CD4-positive, alpha-beta T cell treated with Interleukin-21 for 1 hour (primary cell): ENCODE results near the gene OTOGL.
"Not testable (repeated sequence)": the region's sequence is repeated elsewhere in the genome, so short reads cannot be mapped to it uniquely, and the experiment has no call there.

Experiments
- DNase-seq: peaks from one replicate; pipeline ENCODE4 v3.0.0-alpha.2; 2020

The OTOGL gene

GRCh38 chr12:80234667-80235066 is 135.3 kb downstream of the OTOGL start:
- DNase-seq: no peak

DNA sequence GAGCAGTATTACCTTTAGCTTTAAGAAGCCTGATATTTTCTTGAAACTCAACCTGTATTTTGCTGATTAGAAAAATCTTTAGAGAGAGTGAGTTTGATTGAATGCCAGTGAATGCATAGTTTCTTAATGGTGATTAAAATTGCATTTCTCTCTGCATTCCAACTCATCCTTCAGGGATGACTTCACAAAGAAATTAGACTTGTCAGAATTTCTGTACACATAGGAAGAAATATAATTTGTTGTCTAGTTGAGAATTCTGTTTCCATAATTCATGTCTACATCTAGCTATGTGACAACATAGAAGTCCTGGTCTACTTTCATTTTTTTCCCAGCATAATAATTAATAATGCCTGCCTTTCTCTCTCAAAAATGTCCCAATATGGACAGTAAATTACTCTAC is 136.6 kb downstream of the OTOGL start:
- no peak for DNase-seq

DNA sequence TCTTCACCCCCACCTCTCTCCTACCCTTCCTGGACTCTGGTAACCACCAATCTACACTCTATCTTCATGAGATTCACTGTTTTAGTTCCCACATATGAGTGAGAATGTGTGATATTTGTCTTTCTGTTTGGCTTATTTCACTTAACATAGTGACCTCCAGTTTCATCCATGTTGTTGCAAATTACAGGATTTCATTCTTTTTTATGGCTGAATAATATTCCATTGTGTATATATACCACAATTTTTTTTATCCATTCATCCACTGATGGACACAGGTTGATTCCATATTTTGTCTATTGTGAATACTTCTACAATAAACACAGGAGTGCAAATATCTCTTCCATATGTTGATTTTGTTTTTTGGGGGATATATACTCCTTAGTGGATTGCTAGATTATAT is 140.5 kb downstream of the OTOGL start:
- no peak for DNase-seq

- no peak for DNase-seq
These were observed 142.4 kb downstream of the OTOGL start for GRCh38 chr12:80241576-80242273.

- DNase-seq: no peak
These were observed 143.0 kb downstream of the OTOGL start for GRCh38 chr12:80242321-80242720.

DNA sequence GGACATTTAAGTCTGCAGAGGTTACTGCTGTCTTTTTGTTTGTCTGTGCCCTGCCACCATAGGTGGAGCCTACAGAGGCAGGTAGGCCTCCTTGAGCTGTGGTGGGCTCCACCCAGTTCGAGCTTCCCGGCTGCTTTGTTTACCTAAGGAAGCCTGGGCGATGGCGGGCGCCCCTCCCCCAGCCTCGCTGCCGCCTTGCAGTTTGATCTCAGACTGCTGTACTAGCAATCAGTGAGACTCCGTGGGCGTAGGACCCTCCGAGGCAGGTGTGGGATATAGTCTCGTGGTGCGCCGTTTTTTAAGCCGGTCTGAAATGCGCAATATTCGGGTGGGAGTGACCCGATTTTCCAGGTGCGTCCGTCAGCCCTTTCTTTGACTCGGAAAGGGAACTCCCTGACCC is 150.2 kb downstream of the OTOGL start:
- DNase-seq: not testable (repeated sequence)

- no peak for DNase-seq
These were observed 158.6 kb downstream of the OTOGL start for GRCh38 chr12:80257920-80258319.

GRCh38 chr12:80260269-80260668 is 160.9 kb downstream of the OTOGL start:
- no peak for DNase-seq

- DNase-seq: no peak
These were observed 162.1 kb downstream of the OTOGL start for GRCh38 chr12:80261403-80261802.

GRCh38 chr12:80262346-80262745 is 163.0 kb downstream of the OTOGL start:
- no peak for DNase-seq

- no peak for DNase-seq
These were observed 163.4 kb downstream of the OTOGL start for GRCh38 chr12:80262771-80263170.

DNA sequence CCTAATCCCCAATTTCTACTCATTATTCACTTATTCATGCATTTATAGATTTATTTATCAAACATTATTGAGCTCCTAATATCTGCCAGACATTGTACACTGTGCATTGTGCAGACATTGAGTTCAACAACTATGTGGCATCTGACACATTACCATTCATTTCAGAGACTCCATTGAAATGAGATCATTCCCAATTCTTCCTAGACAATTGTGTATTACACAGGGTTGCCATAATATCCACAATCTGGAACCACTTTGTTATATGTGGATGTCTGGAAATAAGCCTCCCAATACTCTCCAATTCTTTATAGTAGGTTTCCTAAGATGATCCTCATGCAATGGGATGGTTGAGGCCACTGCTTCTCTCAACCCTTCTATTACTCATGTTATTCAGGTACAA is 165.0 kb downstream of the OTOGL start:
- DNase-seq: no peak

DNA sequence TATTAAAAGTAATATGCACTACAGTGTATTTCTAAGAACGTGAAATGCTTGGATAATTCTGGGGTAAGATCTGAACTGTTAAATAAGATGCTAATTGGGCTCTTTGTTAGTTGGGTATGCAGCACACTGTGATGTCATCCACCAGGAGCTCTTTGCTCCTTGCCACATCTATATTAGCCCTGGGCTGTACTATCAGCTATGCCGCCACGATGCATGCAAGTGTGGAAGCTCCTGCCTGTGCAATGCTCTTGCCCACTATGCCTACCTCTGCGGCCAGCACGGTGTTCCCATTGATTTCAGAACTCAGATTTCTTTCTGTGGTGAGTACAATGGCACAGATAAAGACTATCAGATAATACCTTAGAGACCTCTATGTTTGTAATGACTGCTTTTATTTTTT is 165.6 kb downstream of the OTOGL start:
- DNase-seq: no peak

DNA sequence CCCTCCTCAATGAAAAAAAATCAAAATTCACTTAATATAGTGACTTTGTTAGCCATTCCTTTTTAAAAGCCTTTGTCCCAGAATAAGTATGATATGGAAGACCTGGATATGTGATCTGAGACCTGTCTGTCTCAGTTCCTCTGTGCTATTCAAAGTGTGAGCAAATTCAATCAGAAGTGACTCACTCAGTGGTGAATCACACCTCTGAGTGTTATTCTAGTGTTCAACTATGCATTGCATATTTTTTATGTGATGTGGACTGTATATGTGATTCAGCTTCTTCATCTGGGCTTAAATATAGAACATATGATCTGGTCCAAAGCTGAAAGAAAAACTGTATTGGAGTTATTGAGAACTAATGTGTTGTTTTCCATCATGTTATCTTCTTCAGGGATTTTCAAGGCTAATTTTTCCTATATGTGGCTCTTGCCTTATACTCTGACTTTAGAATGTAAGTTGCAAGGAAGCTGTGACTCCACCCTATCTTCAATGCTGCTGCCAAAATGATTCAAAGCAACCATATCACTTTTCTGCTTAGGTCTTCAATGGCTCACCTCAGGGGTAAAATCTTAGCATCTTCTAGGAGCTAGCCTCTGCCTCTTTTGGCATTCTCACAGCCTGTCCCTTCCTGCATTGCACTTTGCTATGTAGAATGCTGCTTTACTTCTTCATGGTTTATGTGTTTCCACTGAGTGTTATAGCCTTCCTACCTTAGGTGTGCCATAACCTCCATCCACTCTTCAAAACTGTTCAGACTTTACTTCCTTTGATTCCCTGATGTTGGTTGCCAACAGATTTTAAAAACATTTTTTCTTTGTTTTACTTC is 169.8 kb downstream of the OTOGL start:
- no peak for DNase-seq

DNA sequence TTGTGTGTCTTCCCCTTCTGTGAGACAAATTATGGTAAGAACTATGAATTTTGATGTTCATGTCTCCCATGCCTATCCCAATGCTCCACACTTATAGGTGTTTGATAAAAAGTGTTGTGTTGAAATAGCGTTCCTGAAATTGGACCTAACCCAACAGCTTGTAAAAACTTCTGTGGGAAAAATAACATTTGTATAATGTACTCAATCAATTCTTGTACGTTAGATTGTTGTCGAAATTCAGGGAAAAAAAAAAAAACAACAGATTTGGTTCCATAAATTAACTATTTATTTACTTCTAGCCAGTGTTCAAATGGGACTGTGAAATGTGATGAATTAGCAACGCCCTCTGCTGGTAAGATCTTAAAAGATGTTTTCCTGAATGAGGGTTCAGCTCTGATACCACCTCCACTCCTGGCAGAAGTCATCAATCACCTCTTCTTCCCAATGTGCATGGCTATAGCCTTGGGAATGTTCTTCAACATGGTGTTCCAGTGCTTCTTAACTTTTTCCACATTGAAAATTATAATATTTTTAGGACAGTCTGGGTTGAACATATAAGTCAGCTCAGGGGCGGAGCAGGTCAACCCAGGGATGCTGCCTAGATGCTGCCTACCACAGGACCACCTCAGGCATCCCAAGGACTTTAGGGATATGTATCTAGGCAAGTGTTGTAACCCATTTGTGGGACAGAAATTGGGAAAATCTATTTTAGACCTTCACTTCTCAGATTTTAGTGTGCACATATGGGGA is 170.6 kb downstream of the OTOGL start:
- peak; percentile 23 for DNase-seq

GRCh38 chr12:80271780-80272179 is 172.4 kb downstream of the OTOGL start:
- no peak for DNase-seq

DNA sequence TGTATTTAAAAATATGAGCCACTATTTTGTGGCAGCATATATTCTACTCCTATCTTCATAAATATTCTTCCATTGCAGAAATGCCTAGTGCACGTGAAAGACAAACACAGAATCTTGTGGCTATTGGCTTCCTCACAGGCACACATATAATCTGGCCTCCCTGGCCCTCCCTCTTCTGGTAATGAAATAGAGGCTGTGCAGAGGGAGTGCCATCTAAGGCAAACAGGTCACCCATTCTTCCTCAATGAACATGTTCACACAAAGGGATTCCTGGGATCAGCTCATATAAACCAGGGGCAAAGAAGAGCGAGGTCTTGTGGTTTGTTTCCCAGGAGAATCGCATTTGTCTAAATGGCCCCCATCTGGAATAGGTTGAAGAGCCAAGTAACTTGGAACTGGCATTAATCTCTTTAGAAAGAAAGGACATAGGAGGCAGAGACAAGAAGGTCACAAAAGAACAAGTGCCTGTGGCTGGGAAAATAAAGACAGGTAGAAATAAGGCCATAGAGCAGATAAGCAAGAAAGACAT is 173.1 kb downstream of the OTOGL start:
- DNase-seq: no peak

DNA sequence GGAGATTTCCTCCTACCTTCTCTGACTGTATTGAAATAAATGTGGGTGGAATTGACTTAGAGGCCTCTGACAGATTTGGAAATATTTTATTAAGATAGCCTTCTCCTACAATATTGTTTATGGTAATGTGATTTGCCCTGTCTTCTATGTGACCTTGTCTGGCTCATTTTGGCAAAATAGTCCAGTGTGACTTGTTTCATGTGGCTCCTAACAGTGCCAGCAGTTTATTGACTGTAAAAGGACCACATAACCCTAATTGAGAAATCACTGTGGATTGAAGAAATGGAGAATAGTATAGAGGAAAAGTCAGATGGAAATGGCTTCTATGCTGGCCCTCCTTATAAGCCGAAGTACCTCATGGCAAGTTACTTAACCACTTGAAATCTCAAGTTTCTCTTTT is 173.8 kb downstream of the OTOGL start:
- no peak for DNase-seq

- no peak for DNase-seq
These were observed 178.4 kb downstream of the OTOGL start for GRCh38 chr12:80277732-80278131.

DNA sequence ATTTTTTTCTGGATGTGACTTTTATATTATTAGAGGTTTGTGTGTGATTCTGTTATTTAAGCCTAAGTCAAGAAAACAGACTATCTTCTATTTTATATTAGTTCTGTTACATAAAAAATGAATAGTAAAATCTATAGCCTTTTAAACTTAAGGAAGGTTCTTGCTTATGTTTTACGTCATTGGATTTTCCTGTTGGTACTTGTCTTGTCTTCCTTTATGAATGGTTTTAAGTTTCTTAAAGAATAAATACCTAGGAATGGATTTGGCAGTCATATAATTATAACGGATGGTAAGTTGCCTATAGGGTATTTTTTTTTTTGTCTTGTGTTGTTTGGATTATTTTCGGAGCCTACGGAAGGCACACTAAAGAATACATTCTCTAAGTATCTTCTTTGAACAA is 182.9 kb downstream of the OTOGL start:
- DNase-seq: no peak

DNA sequence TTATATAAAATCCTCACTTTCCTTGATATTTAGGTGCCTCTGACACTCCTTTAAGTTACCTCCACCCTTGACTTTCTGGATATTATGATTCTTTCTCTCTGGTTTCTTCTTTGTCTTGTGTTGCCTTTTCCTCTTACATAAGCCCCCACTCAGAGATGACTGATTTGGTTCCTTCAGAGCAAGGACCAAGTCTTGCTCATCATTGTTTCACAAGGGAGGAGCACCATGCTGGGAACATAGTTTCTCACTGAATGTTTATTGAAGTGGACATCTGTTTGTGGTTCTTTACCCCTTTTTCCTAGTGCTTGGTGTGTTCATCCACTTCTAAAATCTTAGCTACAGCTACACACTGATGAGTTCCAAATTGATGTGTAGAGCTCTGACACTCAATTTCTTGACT is 183.4 kb downstream of the OTOGL start:
- DNase-seq: no peak

GRCh38 chr12:80291108-80291754 is 191.9 kb downstream of the OTOGL start:
- no peak for DNase-seq

DNA sequence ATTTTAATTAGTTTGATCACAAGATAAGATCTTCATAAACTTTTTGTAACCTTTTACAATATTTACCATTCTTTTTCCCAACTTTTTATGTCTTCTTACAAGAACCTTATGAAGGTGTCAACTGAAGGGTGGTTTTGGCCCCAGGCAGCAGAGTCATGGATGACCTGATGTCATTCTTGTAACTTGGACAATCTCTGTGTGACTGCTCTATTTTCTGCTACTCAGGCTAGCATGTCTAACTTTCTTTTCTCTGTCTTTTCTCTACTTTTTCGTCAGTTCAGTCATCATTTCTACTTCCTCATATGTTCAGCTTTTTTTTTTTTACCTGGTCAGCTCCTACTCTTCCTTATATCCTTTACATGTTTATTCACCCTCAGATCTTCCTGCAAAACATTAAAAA is 194.0 kb downstream of the OTOGL start:
- no peak for DNase-seq
